ENCODE measurements around the gene AXIN1.
"Not testable (repeated sequence)": the region's sequence is repeated elsewhere in the genome, so short reads cannot be mapped to it uniquely, and the experiment has no call there.

Gene AXIN1

DNA sequence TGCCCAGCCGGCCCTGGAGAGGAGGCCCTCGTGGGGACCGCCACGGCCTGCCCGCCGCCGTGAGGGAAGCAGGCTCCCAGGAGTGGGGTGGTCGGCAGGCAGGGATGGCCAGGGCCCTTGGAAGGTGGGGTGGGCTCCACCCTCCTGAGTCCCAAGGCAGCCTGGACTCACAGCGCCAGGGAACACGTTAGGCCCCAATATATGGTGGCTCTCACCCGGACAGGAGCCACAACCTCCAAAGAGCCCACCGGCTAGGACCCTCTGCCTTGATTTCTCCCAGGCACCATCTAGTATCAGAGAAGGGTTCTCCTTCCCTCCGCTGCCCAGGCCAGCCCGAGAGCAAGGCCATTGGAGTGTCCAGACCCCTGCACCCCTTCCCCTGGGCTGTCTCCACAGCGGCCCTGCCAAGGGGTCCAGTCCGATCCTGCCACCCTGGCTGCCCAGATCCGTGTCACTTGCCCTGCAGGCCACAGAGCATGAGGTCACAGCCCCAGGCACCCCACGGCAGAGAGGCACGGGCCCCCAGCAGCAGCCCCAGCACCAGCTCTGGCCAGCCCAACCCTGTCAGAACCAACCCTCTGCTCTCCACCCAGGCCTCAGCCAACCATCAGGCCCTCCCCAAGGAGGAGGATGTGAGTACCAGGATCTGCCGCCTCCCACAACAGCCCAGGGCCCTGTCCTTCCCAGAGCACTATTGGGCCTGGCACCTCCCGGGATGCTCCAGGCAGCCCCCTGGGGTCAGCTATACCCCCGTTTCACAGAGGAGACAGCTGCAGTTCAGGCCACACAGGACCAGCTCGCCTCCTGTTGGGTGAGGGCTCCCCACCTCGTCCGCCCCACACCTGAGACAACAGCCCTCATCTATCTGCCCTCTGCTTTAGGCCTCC is 1.1 kb upstream of the AXIN1 start:
- no peak for DNase-seq

DNA sequence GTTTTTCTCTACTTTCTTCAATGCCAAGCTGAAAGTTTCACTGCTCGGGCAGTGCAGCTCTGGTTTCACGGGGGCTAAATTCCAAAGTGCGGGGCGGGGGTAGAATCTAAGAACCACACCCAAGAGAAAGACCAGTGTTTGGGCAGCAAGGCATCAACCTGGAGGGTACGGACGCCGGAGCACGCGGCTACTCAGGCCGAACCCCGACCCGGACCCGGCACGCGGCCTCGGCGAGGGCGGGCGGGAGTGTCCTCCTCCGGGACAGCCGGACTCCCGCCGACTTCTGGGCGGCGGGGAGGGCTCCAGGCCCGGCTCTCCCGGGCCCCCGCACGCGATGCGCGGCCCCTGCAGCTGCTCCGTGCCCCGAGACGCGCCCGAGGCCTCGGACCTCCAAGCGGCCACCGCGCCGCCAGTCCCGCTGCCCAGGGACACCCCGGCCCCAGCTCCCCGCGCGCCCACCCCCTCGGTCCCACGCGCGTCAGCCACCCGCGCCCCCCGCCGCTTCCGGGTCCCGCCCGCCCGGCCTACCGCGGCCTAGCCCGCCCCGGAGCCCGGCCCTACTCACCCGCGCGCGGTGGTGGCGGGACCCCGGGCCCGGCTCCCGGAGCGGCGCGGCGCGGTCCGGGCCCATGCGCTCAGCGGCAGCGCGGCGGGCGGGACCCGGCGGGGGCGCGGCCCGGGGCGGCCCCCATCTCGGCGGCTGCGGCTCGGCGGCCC is 561 bp downstream of the AXIN1 start:
- peak; percentile 60 for DNase-seq

DNA sequence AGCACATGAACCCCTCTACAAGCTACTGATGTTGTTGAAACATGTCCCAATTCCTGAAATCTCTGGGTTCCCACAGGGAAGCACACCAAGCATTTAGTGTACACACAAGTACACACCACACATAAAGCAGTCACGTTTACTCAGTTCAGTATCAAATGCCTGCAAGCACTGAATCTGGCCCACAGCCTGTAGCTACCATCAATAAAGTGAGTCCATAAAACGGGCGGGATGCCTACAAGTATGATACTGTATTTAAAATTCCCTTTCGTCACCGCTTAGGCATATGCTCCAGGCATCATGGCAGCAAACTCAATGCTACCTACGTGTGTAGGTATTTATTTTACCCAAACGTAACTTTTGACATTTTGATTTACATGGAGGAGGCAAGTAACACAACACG is 2.3 kb downstream of the AXIN1 start:
- no peak for DNase-seq

DNA sequence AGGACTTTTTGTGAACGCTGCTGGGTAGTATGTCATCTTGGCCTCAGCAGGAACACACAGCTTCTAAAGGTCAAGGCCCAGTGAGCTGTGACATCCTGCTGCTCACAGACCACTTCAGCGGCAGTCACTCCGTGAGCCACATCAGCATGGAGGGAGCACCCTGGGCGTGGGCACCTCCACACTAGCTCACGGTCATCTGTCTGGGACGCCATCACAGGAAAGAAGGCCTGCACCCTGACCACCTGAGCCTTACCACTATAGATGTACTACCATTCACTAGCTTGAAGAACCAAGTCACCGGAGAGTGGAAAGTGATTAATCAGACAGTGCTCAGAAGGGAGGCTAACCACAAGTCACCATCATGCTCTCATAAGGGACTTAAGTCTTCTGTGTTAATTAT is 3.3 kb downstream of the AXIN1 start:
- DNase-seq: no peak

DNA sequence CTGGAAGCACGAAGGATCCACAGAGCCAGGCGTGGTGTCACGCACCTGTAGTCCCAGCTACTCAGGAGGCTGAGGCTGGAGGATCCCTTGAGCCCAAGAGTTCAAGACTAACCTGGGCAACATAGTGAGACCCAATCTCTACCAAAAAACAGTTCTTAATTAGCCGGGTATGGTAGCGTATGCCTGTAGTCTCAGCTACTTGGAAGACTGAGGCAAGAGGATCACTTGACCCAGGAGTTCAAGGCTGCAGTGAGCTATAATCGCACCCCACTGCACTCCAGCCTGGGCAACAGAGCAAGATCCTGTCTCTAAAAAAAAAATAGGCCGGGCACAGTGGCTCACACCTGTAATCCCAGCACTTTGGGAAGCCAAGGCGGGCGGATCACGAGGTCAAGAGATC is 4.0 kb downstream of the AXIN1 start:
- DNase-seq: not testable (repeated sequence)

DNA sequence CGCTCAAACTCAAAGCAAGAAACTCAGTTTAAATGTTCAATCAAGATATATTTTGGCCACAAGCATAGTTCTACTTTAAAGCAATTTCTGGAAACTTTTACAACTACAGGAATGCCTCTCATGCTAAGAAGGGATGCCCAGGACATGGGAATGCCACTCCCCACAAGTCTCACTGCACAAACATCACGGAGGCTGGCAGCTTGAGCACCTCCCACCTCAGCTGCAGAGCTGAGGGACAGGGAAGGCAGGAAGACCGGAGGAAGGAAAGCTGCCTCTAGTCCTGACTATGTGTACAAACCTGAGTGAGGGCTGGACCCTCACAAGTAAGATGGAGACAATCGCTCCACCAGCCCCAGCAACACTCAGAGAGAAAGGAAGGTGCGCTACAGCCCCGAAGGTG is 5.3 kb downstream of the AXIN1 start:
- no peak for DNase-seq

DNA sequence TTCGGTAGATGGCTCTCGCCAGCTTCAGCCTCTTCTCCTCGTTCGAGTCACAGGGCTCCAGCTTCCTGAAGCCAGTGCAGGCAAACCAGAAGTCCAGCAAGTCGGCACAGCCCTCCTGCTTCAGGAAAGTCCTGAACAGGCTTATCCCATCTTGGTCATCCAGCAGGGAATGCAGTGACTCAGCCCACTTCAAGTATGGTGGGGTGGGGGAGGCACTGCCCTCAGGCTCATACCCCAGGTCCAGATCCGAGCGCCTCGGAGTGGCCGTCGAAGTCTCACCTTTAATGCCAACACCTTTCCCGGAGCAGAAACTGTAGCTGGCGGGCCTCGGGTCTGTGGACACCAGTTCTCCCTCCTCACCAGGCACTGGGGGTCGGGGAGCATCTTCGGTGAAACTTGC is 5.9 kb downstream of the AXIN1 start:
- DNase-seq: no peak

DNA sequence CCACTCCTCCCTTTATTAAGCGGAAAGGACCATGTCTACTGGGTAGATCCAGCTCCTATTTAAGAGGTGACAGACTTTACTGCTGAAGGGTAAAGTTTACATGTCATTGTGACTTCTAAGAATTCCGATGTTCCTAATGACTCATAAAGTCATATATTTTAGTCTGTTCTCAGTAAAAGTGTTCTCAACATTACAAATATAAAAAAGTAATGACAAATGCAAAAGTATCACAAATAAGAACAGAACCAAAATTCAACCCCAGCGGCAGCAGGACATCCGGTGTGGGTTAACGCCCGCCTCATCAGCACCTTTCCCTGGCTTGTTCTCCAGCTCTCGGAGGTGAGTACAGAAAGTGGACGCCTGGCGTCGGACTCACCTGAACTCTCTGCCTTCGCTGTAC is 6.8 kb downstream of the AXIN1 start:
- DNase-seq: no peak

DNA sequence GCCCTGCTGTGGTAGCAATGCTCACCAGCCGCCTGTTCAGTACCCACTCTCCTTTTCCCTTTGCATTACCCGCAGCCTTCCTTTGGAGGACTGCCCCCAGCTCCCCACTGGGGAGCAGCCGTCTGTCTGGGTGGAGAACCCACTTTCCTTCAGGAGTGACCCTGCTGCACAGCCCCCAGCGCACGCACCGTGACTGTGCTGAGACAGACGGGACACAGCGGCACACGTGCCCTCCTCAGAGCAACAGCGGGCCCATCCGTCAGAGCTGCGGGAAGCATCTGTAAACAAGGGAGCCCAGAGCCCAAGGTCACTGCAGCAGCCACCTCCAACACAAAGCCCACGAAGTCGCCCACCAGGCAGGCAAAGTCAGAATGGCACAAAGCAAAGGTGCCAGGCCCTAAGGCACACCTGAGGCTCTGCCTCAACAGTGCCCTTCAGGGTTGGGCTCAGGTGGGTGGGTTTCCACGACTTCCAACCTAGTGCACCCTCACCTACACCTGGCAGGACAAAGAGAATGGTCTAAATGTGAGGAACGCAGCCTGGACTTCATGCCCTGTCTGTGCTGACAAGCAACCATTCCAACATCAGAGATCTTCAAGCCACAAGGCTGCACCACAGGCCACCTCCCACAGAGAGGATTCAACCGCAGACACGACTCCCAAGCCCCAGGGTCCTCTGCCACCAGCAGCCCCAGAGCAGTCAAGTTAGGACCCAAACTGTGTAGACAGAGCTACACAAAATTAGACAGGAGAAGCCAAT is 9.9 kb downstream of the AXIN1 start:
- no peak for DNase-seq

DNA sequence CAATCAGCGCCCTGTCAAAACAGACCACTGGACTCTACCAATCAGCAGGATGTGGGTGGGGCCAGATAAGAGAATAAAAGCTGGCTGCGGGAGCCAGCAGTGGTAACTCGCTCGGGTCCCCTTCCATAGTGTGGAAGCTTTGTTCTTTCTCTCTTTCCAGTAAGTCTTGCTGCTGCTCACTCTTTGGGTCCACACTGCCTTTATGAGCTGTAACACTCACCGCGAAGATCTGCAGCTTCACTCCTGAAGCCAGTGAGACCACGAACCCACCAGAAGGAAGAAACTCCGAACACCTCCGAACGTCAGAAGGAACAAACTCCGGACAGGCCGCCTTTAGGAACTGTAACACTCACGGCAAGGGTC is 10.6 kb downstream of the AXIN1 start:
- DNase-seq: not testable (repeated sequence)

DNA sequence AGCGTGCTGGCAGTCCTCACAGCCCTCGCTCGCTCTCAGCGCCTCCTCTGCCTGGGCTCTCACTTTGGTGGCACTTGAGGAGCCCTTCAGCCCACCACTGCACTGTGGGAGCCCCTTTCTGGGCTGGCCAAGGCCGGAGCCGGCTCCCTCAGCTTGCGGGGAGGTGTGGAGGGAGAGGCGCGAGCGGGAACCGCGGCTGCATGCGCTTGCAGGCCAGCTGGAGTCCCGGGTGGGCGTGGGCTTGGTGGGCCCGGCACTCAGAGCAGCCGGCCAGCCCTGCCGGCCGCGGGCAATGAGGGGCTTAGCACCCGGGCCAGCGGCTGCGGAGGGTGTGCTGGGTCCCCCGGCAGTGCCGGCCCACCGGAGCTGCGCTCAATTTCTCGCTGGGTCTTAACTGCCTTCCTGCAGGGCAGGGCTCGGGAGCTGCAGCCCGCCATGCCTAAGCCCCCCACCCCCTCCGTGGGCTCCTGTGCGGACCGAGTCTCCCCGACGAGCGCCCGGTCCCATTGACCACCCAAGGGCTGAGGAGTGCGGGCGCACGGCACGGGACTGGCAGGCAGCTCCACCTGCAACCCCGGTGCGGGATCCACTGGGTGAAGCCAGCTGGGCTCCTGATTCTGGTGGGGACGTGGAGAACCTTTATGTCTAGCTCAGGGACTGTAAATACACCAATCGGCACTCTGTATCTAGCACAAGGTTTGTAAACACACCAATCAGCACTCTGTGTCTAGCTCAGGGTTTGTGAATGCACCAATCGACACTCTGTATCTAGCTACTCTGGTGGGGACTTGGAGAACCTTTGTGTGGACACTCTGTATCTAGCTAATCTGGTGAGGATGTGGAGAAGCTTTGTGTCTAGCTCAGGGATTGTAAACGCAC is 11.2 kb downstream of the AXIN1 start:
- not testable (repeated sequence) for DNase-seq

DNA sequence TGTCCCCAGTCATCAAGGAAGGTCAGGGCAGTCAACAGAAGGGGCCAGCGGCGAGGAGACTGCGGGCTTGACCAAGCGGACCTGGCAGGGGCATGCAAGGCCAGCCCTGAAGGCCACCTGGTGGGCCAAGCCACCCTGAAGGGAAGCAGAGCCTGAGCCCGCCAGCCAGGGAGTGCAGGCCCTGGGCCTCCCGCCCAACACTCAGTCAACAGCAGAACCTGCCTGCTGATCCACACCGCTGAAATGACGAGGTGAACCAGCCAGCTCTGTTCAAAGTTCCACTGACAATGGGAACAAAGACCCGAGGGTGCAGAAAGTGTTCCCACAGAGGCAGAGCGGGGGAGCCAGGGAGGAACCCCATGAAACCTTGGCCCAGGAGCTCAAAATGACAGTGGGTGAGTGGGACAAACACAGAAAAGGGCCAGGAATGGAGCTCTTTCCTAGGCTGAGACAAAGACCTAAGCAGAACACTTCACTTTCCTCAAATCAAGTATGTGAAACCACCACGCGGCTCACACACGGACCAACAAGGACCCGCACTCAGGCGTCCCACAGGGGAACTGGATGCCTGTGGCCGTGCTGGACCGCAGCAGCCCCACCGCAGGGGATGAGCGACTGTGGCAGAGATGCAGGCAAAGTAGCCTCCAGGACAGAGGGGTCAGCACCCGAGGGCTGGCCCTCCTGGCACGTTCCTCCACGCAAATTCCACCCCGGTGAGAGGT is 12.0 kb downstream of the AXIN1 start:
- no peak for DNase-seq

DNA sequence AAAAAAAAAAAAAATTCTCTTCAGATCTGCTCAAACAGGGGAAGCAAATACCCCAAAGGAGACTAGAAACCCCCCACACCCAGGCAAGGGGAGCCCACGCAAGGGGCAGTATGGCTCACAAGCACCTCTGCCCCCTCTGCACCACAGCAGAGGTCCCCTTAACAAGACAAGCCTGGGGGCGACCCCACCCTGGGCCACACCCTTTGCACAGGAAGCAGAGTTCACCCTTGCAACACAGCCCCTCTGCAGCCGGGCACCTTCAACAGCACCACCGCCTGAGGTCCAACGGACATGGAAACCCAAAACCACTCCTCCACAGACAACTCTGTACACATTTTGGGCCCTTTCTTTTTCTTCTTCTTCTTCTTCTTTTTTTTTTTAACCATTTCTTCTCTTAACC is 12.8 kb downstream of the AXIN1 start:
- peak; percentile 83 for DNase-seq

DNA sequence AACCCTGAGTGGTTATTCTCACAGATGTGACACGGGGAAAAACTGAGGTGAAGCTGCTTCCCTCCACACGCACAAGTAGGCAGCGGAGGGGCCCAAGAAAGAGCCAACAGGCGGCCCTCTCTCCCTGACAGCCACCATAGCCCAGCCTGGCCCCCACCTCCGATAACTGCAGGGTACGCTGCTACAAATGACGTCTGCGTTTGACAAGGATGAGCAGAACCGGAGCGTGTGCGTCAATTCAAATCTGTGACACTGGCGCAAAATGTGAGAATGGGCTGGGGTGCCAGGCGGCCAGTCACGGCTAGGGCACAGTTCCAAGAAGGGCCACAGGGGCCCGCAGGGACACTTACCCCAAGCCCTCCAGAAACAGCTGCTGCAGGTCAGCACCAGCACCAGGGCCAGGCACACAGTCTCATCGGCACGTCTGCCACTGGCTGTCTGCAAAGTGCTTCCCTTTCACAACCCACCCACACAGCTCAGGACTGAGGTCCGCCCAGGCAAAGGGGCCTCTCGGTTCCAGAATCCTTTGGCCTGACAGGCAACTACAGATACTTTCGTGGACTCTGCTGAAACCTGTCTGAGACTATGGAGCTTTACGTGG is 14.4 kb downstream of the AXIN1 start:
- DNase-seq: no peak

DNA sequence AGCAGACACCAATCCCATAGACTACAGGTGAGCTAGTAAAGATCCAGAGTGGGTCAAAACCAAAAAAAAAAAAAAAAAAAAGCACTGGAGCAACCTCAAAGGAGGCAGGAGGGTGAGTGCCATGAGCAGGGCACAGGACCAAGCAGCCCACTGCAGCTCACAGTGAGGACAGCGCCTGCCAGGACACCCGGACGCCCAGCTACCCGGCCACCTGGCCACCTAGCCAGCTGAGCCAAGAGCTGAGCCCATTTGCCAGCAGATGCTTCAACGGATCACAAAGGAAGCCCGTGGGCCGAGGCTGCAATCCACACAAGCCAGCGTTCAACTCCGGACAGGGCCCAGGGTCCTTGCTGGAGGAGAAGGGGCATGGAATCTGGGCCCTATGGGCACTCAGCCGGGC is 15.1 kb downstream of the AXIN1 start:
- no peak for DNase-seq

DNA sequence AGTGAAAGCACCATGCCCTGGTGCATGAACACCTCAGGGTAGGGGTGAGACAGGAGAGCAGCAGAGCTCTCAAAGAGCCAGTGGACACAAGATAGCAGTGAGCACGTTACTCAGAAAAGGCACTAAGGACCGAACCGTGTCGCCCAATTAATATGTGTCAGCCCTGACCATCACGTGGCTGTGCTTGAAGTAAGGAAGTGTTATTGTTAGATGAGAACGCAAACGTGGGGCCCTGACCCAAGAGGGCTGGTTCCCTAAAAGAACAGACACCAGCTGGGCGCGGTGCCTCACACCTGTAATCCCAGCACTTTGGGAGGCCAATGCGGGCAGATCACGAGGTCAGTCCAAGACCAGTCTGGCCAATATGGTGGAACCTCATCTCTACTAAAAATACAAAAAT is 16.3 kb downstream of the AXIN1 start:
- no peak for DNase-seq

DNA sequence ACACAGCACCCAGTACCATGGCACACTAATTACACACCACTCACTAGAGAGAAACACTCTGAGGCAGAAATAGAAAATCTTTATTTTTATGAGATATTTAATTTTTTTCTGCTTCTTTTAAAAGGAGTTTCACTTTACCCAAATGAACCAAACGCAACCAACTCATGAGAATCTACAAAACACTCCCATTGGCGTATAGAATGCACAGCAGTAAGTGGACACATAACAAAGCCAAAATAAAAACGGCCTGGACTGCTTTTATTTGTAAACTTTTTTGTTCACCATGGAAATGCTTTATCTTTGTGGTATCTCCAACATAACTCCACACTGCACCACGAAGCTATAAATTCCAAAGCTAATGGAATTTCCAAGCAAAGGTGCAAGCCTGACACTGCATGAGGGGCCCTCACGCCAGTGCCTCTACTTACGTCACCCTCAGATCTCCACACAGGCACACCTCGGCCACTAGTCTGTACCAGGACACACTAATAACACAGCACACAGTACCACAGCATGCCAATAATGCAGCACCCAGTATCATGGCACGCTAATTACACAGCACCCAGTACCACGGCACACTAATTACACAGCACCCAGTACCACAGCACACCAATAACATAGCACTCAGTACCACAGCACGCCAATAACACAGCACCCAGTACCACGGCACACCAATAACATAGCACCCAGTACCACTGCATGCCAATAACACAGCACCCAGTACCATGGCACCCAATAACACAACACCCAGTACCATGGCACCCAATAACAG is 17.5 kb downstream of the AXIN1 start:
- DNase-seq: not testable (repeated sequence)

DNA sequence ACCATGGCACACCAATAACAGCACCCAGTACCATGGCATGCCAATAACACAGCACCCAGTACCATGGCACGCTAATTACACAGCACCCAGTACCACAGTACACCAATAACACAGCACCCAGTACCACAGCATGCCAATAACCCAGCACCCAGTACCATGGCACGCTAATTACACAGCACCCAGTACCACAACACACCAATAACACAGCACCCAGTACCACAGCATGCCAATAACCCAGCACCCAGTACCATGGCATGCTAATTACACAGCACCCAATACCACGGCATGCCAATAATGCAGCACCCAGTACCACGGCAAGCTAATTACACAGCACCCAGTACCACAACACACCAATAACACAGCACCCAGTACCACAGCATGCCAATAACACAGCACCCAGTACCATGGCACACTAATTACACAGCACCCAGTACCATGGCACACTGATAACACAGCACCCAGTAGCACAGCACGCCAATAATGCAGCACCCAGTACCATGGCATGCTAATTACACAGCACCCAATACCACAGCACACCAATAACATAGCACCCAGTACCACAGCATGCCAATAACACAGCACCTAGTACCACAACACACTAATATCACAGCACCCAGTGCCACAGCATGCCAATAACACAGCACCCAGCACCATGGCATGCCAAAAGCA is 18.2 kb downstream of the AXIN1 start:
- not testable (repeated sequence) for DNase-seq

DNA sequence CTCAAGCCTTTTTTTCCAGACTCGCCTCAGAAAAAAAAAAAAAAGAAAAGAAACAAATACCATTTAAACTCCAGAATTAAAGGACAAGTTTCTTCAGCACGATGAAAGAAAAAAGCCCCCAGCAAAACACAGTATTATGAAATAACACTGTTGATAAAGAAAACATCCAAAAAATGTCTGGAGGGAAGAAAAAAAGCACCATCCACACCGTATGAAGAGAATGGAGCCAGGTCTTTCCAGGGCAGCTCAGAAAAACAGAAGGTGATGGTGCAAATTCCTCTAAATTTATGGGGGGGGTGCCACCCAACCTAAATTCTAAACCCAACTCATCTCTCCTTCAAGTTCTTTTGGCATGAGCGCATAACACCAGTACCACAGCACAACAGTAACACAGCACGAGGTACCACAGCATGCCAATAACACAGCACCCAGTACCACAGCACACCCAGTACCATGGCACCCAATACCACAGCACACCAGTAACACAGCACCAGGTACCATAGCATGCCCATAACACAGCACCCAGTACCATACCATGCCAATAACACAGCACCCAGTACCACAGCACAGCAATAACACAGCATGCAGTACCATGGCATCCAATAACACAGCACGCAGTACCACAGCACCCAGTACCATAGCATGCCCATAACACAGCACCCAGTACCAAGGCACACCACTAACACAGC is 19.0 kb downstream of the AXIN1 start:
- DNase-seq: no peak

Measured in hematopoietic multipotent progenitor cell treated with erythropoietin and hydrocortisone succinate and interleukin-3 and kit ligand, for 6 days (in vitro differentiated cells).